GM18507 (cell line): ENCODE measurements around the gene TNFSF10.

ENCODE experiments used
- DNase-seq: peaks from one replicate; pipeline ENCODE4 v3.0.0; 2011; ENCODE audit warnings: low read depth; ENCODE audit not compliant: insufficient read length; ENCODE audit errors: extremely low spot score
- FAIRE-seq: peaks from 2 replicates; lab custom pipeline; 2011; peaks lifted over from hg19 to GRCh38; lab: Jason Lieb, UNC

Gene TNFSF10

GRCh38 chr3:172470588-172470987 is 52.6 kb downstream of the TNFSF10 start:
- no peak for FAIRE-seq
- DNase-seq = no peak

- DNase-seq = no peak
- FAIRE-seq = no peak
Observed at GRCh38 chr3:172467170-172467824, 55.9 kb downstream of the TNFSF10 start.

GRCh38 chr3:172466553-172467130 is 56.6 kb downstream of the TNFSF10 start:
- FAIRE-seq (no peak), DNase-seq (no peak)

- FAIRE-seq = no peak
- DNase-seq = no peak
Observed at GRCh38 chr3:172465281-172465680, 57.9 kb downstream of the TNFSF10 start.

- no peak for FAIRE-seq
- DNase-seq = no peak
Observed at GRCh38 chr3:172464306-172464705, 58.9 kb downstream of the TNFSF10 start.

- peak; percentile 87 for FAIRE-seq
- no peak for DNase-seq
Observed at GRCh38 chr3:172461530-172462138, 61.6 kb downstream of the TNFSF10 start.

GRCh38 chr3:172456404-172456803 is 66.8 kb downstream of the TNFSF10 start:
- FAIRE-seq (no peak), DNase-seq (no peak)
